Measurements from ENCODE around the gene APBA1. TPM values are rescaled to one million over a fixed set of nuclear protein-coding genes. Genes with fewer than 3 reads are reported as not detected.

APBA1 gene
- total RNA-seq, 4 donors from 2014 or later: 4.3 to 11.8 (median 8.4) TPM

GRCh38 chr9:69380301-69380700 is 291.9 kb downstream of the APBA1 start:
- ATAC-seq (ENCODE audit: low FRiP score) (no peak), DNase-seq (ENCODE audit: low spot score) (no peak)
- TF ChIP-seq CTCF (IDR thresholded peaks at IDR 0.05): no peak

- no peak for TF ChIP-seq CTCF (IDR thresholded peaks at IDR 0.05)
- no peak for ATAC-seq (ENCODE audit: low FRiP score)
- no peak for DNase-seq (ENCODE audit: low spot score)
These were observed 292.7 kb downstream of the APBA1 start for GRCh38 chr9:69379270-69379982.

GRCh38 chr9:69377981-69378380 is 294.2 kb downstream of the APBA1 start:
- DNase-seq (ENCODE audit: low spot score) (no peak), ATAC-seq (ENCODE audit: low FRiP score) (no peak)
- TF ChIP-seq CTCF (IDR thresholded peaks at IDR 0.05): no peak

Other genes with a start within 250 kb of the APBA1 start
- 10 to 100 TPM; 54.1 to 85.1 (median 61.5) TPM for gene PTAR1, start 87.6 kb upstream of the APBA1 start, total RNA-seq
- not detected for gene CFAP95, start 148.4 kb upstream of the APBA1 start, total RNA-seq

Data from omental fat pad (tissue), 4 donors.